Left ventricle myocardium superior (tissue), 1 donor: ENCODE data around the gene RNU2-63P. TPM values are rescaled to one million over a fixed set of nuclear protein-coding genes. Genes with fewer than 3 reads are reported as not detected.
"Not testable (repeated sequence)": the region's sequence is repeated elsewhere in the genome, so short reads cannot be mapped to it uniquely, and the experiment has no call there.

Source experiments
- ATAC-seq: fragments of 200-7000 bp; cut with Tn5 transposase; one replicate; pipeline ENCODE4 v1.9.1; 2020; ENCODE audit warnings: mild to moderate bottlenecking, moderate library complexity
- DNase-seq: peaks from one replicate; pipeline ENCODE4 v3.0.0-alpha.2; 2020
- intact Hi-C: fragments of 100-400 bp; cut with micrococcal nuclease; formaldehyde crosslinking; loops from one replicate; pipeline ENCODE4 v1.11.0; 2022
- long read RNA-seq: library from polyadenylated mRNA; unstranded; transcript quantifications from one replicate; pipeline ENCODE4 v2.0.0, GENCODE V29; 2021
- total RNA-seq: library from RNA; stranded (reverse); fragmentation: NEBNext Ultra II Directional; extraction: Animal tissue kit (Norgen Biotek cat#: 25700); gene quantifications from one replicate; pipeline ENCODE4 v1.2.1, GENCODE V29; 2021
- donor health status: DM: no; HTN: yes; CAD: no; lungs with severe emphysema.

The RNU2-63P gene
- total RNA-seq = not detected
- long read RNA-seq = 0 reads

GRCh38 chr2:88016086-88016959 lies at the start of gene RNU2-63P:
RNU2-63P (minus strand) TSS chr2:88016547.
- intact Hi-C loops = no loop called here
- DNase-seq = peak; percentile 78
- ATAC-seq = peak; percentile 96

- ATAC-seq = no peak
- intact Hi-C loops = loop anchor here (5.0 kb wide), 1 partner anchor 101 kb away; no protein-coding TSS in a partner anchor
- no peak for DNase-seq
Measured at GRCh38 chr2:88061295-88061694, 44.9 kb upstream of the RNU2-63P start.

GRCh38 chr2:88060907-88061275 lies 44.5 kb upstream of the RNU2-63P start:
- DNase-seq = no peak
- no peak for ATAC-seq
- intact Hi-C loops = loop anchor here (5.0 kb wide), 1 partner anchor 101 kb away; no protein-coding TSS in a partner anchor

GRCh38 chr2:88059979-88060906 lies 43.9 kb upstream of the RNU2-63P start:
- peak; percentile 27 for ATAC-seq
- intact Hi-C loops = loop anchor here (5.0 kb wide), 1 partner anchor 102 kb away; no protein-coding TSS in a partner anchor
- no peak for DNase-seq

- intact Hi-C loops = no loop called here
- ATAC-seq = no peak
- no peak for DNase-seq
Measured at GRCh38 chr2:88058191-88058590, 41.8 kb upstream of the RNU2-63P start.

- ATAC-seq (no peak), DNase-seq (no peak)
- intact Hi-C loops = no loop called here
Measured at GRCh38 chr2:88057437-88057844, 41.1 kb upstream of the RNU2-63P start.

GRCh38 chr2:88055371-88056128 lies 39.2 kb upstream of the RNU2-63P start, which contains the start of gene KRCC1:
KRCC1 (minus strand) TSS chr2:88055783; CDS start chr2:88028563, 27,220 bp downstream.
- intact Hi-C loops = no loop called here
- DNase-seq = peak; percentile 98
- ATAC-seq = peak; percentile 98

GRCh38 chr2:88054782-88055370 lies 38.5 kb upstream of the RNU2-63P start:
- DNase-seq (peak; percentile 34), ATAC-seq (peak; percentile 23)
- intact Hi-C loops = no loop called here

- DNase-seq = no peak
- intact Hi-C loops = no loop called here
Measured at GRCh38 chr2:88053934-88054781, 37.8 kb upstream of the RNU2-63P start.

GRCh38 chr2:88053296-88053695 lies 36.9 kb upstream of the RNU2-63P start:
- no peak for ATAC-seq
- intact Hi-C loops = no loop called here
- no peak for DNase-seq

More at GRCh38 chr2:88053934-88054781, 37.8 kb upstream of the RNU2-63P start:
- no peak for ATAC-seq

- intact Hi-C loops = no loop called here
- no peak for DNase-seq
- no peak for ATAC-seq
Measured at GRCh38 chr2:88051792-88052191, 35.4 kb upstream of the RNU2-63P start.

GRCh38 chr2:88049622-88050021 lies 33.3 kb upstream of the RNU2-63P start:
- DNase-seq (no peak), ATAC-seq (no peak)
- intact Hi-C loops = no loop called here

- intact Hi-C loops = no loop called here
- DNase-seq = no peak
- no peak for ATAC-seq
Measured at GRCh38 chr2:88048541-88048940, 32.2 kb upstream of the RNU2-63P start.

- DNase-seq, ATAC-seq, intact Hi-C loops: not testable (repeated sequence)
Measured at GRCh38 chr2:88045561-88045960, 29.2 kb upstream of the RNU2-63P start.

- ATAC-seq (no peak), DNase-seq (no peak)
- intact Hi-C loops = no loop called here
Measured at GRCh38 chr2:88042476-88042875, 26.1 kb upstream of the RNU2-63P start.

GRCh38 chr2:88038263-88039105 lies 22.1 kb upstream of the RNU2-63P start:
- intact Hi-C loops = no loop called here
- no peak for DNase-seq
- ATAC-seq = no peak

- intact Hi-C loops = no loop called here
- ATAC-seq (no peak), DNase-seq (no peak)
Measured at GRCh38 chr2:88036606-88037005, 20.3 kb upstream of the RNU2-63P start.
